Mesenteric fat pad (tissue), 1 donor: ENCODE measurements around the gene SMARCE1. TPM values are rescaled to one million over a fixed set of nuclear protein-coding genes. Genes with fewer than 3 reads are reported as not detected.

Experiments
- DNase-seq: peaks from one replicate; pipeline ENCODE4 v3.0.0-alpha.2; 2020; ENCODE audit warnings: low spot score
- long read RNA-seq: library from polyadenylated mRNA; unstranded; transcript quantifications from one replicate; pipeline ENCODE4 v2.0.0, GENCODE V29; 2020
- total RNA-seq: library from RNA; stranded (reverse); fragmentation: NEBNext Ultra II Directional; extraction: Animal tissue kit (Norgen Biotek cat#: 25700); gene quantifications from one replicate; pipeline ENCODE4 v1.2.1, GENCODE V29; 2021
- donor health status: DM: yes; HTN: yes; CAD: no.

The SMARCE1 gene
- 73.5 TPM for total RNA-seq
- long read RNA-seq, full-length matches to known transcripts = 109 of 125 reads
- long read RNA-seq, partial matches to known transcripts = 14 of 125 reads
- long read RNA-seq, other reads (novel, unspliced or antisense) = 2 of 125 reads

DNA sequence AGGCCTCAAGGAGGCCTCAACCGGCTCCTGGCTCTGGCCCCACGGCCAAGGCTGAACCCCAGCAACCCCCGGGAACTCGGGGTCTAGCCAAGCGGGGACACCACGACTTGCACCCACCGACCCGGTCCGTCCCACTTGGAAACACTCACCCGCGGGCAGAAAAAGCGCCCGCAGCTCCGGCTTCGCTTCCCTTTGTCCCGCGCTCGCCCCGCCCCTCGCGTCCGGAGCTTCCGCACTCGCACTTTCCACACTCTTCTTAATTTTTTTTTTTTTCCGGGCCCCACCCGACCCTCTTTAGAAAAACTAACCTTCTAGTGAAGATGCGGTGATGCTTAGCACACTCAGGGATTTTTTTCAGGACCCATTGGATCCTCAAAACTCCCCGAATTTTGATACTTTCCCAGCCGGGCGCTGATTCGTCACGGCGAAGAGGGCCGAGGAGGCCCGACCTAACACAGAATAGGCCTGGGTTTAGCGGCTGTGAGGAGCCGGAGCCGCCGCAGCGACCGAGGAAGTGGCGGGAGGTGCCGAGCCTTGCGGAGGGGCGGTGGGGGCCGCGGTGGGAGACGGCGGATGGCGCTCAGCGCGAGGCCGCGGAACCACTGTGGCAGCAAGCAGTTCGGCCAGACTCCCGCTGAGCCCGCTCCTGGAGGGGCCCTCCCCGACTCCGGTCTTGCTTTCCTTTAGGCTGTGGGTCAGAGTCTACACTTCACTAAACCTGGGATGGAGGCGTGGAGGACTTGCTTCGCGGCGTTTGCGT, at the start of gene SMARCE1:
Gene SMARCE1, minus strand, starts transcription at position 195 of the 760 bp plus-strand sequence. CDS start 2,016 bp downstream, outside the sequence.
- DNase-seq = peak; percentile 91

DNA sequence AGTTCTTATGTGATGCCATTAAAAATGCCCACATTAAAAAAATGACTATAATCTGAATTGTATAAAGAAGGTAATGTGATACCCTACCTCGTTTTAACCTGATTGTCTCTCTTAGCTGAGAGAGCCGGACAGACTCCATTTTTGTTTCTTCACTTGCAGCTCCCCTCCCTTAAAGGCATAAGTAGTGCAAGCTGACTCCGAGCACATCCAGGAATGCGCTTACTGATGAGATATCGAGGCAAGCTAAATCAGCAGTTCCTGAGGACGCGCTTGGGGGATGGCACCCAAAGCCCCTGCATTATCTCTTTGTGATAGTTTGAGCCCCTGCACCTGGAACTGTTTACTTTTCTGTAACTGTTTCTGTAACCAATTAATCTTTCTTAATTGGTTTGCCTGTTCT, 49.7 kb upstream of the SMARCE1 start:
- DNase-seq = no peak

DNA sequence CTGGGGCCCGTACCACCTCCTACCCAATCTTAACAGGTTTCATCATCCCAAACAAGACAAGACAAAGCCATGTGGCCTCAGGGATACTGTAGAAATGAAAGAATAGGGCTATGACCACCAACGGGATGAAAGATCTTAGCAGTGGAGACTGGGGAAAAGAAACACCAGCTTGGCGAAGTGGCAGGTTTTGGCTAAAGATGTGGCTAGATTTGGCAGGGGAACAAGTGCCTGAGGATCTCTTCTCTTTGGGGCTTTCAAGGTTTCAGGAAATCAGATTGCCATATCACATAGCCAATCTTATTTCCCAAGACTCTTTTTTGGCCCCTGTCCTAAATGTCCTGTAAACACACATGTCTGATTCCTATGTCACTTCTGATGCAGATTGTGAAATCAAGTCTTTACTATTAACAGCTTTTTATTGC, 49.0 kb upstream of the SMARCE1 start:
- DNase-seq = no peak

DNA sequence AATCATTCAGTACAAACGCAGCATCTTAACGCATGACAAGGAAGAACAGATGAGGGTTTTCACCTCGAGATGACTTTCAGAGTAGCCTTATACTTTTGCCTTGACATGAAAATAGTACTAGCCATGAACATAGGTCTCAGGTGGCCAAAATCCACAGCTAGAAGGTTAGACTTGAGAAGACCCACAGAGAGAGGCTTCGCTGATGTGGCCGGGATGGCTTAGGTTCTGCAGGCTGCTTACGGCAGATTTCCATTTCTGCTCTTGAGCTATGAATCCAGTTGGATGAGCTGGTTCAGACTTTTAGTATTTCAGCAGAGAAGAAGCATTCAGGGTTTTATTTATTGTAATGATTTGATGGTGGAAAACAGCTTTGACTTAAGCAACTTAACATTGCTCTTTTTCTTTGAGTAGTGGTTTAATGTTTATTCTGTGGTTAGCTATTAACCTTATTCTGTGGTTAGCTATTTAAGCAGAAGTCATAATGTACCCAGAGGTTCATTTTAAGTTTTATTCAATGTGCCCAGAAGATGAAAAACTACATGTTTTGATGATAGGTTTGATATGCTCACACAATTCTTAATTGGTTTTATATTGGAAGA, 48.4 kb upstream of the SMARCE1 start:
- DNase-seq = no peak

DNA sequence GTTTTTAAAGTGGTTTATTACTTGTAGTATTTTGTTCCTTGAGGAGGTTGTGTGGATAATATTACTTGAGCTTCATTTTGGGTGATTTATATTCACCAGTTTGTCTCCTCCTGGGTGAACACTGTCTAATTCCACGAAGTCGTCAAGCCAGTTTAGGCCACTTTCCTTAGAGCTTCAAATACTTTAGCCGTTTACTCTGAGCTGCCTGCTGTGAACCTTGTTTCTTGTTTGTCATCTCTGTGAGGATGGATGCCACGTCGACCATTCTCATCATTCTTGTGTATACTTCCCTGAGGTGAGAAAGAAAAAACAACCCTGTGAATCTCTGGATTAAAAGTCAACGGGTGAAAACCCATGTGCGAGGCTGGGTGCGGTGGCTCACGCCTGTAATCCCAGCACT, 47.0 kb upstream of the SMARCE1 start:
- DNase-seq = no peak

DNA sequence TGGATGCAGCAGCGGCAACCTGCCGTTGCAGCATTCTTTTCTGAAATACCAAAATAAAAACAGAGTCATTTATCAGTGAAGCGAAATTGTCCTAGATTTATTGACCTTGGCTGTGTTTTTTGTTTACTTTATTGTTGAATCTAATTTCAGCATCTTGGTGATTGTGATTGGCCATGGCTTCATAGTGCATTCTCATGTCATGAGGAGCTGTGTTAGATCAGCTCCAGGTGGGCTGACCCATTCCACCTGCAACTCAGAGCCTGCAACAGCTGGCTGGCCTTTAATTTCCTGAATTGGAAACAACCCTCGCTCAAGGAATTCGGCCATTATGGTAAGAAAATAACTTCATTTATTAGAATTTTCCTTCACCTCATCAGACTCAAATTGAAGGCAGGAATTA, 39.5 kb upstream of the SMARCE1 start:
- DNase-seq = no peak

DNA sequence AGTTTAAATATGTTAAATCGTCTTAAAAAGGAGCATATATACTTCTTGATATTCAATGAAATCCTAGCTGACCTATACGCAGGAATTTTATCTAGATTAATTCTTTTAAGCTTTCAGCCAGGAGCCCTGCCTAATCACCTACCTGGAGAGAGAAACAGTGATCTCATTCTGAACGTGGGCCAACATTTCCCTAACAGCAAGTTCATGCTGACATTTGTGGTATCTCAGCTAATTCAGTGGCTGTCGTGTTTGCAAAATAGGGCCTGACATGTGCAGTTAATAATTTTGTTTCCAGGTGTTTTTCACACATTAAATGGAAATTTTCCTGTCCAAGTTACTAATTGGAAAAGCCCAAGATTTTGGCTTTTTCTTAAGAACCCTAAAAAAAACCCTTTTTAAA, 38.6 kb upstream of the SMARCE1 start:
- DNase-seq = no peak

DNA sequence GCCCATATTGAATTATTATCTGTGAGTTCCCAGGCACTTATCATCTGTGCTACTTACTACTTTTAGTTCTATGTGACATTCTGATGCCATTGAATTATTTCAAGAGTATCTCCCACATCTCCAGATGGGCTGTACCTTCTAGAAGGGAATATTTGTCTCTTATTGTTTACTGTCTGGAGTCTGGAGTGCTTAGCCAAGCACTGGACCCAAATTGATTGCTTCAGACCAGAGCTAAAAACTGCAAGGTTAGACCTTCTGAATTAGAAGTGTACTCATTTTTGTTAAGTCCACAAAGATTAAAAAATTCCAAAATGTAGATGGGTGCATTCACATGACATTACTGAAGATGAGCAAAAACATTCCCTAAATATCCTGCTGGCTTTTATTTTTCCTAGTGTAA, 33.4 kb upstream of the SMARCE1 start:
- no peak for DNase-seq

DNA sequence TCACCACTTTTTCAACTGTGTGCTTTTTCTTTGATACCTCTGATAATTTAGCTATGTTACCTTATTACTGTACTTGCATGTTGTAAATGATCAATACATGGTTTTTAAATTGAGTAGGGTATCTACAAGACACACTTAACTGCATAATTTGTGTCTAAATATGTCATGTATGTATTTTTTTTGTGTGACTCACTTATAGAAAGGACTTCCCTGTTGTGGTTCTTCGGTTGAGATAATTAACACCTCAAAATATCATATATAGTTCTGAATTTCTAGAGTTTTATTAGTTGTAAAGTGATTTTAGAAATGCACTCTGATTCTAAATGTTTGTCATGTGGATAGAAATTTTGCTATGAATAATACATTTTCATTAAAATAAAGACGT, 31.9 kb upstream of the SMARCE1 start:
- no peak for DNase-seq

DNA sequence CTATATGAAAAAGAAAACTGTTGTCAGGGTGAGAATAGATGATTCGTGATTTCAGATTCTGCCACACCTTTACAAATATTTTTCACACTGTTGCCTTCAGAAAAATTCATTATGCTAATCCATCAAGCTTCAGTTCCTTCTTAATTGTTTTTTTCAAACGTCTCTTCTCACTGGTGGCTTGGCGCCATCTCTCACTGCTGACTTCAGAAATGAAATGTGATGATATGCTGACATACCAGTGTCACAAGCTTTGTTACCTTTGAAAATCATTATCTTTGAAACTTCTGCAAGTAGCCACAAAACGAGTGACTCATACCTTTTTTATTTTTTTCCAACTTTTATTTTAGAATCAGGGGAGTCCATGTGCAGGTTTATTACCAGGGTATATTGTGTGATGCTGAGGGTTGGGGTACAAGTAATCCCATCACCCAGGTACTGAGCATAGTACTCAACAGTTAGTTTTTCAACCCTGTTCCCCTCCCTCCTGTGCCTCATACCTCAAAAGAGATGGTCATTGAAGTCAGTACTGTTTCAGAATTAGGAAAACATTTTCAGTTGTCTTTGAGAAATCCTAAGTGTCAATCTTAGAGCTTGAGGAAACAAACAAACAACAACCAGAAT, 31.4 kb upstream of the SMARCE1 start:
- no peak for DNase-seq

DNA sequence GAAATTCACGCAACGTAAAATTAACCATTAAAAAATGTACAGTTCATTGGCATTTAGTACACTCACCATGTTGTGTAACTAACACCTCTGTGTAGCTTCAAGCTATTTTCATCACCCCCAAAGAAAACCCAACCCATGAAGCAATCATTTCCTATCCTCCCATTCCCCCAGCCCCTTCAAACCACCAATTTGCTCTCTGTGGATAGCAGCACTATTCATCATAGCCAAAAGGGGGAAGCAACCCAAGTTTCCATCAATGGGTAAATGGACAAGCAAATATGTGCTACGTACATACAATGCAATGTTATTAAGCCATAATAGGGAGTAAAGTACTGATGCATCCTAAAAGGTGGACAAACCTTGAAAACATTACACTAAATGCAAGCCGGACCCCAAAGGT, 28.3 kb upstream of the SMARCE1 start:
- DNase-seq = no peak

DNA sequence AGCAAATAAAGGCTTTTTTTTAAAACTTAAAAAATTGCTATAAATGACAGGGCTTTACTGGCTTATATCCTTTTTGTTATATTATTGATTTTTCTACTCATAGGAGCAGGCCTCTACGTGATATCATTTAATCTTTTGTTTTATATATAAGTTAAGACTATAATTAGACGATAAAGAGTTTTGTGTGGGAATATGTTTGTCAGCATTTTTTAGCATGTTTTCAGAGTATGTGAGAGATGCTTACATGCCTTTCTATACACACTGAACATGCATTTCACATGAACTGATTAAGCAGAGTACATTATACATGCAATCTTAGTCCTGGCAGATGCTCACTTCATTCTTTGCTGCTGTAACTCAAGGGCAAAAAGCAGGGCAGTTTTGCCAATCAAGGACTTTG, 25.0 kb upstream of the SMARCE1 start:
- DNase-seq = no peak

DNA sequence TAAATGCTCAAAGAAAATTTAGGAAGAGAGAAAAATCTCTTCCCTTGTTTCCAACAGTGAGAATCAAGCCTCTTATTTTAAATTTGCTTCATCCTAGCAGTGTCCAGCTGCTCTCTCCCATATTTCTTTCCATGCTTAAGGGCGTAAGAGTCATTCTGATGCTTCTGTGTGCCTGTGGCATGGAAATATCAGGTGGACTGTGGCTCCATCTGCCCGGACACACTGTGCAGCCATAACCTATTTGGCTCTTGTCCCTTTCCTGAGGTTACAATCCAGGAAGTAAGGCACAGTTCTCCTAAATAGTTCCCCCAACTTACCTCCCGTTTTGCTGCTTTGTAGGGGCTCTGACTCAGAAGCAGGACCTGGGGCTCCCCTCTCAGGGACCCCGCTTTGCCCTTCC, 23.7 kb upstream of the SMARCE1 start:
- DNase-seq = no peak

DNA sequence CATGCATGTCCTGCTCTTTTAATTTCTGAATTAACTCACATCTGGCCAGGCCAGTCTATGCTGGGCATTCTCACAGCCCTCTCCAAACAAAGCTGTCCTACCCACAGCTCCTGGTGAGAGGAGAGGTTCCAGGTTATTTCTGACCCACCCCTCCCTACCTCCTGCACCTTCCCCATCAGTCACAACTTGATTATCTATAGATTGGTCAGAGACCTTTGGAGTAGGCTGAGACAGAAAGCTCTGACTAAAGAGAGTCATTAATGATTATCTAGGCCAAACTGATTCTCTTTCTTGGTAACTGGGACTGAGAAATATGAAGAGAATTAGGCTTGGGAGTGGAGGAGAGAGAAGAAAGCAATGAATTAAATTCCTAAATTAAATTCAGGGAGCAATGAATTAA, 18.7 kb upstream of the SMARCE1 start:
- no peak for DNase-seq

DNA sequence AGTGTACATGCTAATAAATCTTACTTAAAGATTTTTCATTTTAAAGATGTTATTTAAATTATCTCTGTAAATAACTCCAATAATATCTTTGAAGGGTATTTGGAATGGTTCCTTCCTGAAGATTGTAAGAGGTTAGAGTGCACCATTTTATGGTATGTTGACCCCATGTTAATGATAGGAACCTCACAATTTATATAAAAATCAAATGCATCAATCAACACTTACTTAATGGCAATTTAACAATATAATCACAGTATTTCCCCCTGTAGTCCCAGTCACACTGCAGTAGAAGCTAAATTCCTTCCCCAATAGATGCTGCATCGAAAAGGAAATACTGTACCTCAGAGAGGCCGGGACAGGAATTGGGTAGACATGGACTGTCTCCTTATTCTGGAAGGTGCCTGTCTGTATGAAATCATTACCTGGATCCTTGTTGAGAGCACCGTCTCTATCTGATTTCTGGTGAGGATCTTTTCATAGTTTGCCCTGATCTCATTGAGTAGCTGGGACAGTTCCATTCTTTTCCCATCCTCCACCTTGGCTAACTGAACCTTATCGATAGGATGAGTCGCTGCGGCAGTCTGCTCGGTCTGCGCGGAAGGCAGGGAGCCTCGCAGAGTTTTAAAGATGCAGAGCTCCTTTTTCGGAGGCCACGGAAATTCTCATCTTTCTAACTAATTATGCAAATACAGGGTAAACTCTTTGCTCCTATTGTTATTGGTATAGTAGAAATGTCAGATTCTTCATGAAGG, 17.1 kb upstream of the SMARCE1 start, which contains the start of gene KRT222:
Gene KRT222, minus strand, starts transcription at position 596 of the 752 bp plus-strand sequence. Its CDS starts 78 bp downstream, at position 518.
- DNase-seq = no peak

DNA sequence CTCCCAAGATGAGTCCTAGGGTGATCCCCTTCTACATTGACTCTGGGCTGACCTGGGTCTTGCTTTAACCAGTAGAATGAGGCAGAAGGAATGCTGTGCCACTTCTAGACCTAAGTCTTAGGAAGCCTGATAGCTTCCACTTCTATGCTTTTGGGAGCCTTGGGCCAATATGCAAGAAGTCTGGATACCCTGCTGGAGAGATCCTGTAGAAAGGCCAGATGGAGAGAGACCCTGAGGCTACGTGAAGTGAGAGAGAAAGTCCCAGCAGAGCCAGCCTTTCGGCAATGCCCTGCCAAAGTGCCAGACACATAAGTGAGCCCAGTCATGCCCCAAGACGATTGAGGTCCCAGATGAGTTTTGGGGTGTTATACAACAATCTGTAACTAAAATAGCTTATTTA, 15.6 kb upstream of the SMARCE1 start:
- no peak for DNase-seq

DNA sequence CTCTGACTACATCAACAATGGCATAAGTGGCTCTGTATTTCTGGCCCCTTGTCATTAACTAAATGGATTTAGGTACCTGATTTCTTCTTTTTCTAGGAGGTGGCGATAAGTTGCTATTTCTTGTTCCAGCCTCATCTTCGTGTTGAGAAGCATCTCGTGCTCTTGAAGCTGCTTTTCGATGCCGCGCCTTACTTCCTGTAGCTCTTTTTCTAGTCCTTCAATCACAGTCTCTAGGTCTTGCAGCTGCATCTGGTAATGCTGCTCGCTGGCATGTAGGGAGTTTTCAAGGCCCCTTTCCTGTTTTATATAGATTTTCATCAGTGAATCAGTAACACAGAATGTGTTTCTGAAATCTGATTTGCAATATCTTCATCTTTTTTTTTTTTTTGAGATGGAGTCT, 12.3 kb upstream of the SMARCE1 start:
- no peak for DNase-seq

DNA sequence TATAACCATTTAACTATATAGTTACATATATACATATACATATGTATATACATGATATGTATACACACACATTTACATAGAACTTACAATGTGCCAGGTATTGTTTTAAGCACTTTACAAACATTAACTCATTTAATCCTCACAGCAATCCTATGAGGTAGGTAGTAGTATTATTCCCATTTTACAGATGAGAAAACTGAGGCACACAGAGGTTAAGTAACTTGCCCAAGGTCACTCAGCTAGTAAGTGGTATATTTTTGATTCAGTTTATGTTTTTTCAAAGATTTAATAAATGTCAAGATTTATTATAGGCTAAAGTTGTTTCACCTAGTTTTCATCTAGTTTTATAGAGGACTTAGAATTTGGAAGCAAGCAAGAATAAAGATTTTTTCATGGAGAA, 10.8 kb upstream of the SMARCE1 start:
- DNase-seq = no peak

DNA sequence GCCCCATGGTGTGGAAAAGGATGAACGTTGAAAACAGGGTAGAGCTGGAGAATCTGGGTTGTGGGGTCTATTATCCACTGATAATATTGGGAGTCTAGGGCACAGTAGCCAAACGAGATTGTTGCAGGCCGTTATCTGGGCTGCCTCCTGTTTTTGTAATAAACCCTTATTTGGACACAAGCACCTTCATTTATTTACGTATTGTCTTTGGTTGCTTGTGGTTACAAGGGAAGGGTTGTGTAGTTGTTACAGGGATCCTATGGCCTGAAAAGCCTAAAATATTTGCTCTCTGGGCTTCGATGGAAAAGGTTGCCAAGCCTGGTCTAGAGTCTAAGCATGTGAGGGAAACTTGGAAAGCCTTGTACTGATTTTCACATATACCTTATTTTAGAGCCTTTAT, 4.3 kb upstream of the SMARCE1 start:
- no peak for DNase-seq

DNA sequence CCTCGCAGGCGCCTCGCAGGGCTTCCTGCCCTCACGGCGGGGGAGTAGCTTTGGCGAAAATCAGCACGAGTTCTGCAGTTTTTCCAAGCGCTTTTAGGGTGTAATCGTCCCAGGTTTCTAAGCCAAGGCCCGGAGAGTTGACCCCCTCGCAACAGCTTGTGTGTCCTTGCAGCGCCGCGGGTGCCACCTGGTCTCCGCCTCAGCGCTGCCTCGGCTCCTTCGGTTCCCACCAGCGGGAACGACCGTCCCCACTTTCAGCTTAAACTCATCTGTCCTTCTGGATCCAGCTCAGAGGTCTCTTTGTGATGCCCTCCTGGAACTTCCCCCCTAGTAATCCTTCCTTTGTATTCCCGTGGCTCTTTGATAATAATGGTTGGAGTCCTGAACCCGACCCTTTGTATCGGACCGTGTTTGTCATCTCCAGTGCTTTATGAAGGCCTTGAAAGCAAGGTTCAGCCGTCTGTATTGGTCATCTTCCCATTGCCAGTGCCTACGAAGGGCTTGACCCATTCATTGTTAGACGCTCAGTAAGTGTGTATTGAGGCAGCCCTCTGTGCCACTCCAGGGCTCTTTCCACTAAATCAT, 858 bp upstream of the SMARCE1 start:
- DNase-seq = no peak
